Muscle layer of colon (tissue), 2 donors: ENCODE data around the gene SLFN12L.
"Not testable (repeated sequence)": the region's sequence is repeated elsewhere in the genome, so short reads cannot be mapped to it uniquely, and the experiment has no call there.

Experiments used
- H3K27ac ChIP-seq: one replicate; pipeline ENCODE4 v1.7.0; 2013; ENCODE audit warnings: low read depth, mild to moderate bottlenecking, low read length, moderate library complexity
- H3K27me3 ChIP-seq, 2 donors: one replicate each; pipeline ENCODE4 v1.7.0; 2013; ENCODE audit warnings: low read length in 2 of 2, mild to moderate bottlenecking in 2 of 2; ENCODE audit not compliant: insufficient read depth in 2 of 2, control insufficient read depth in 1 of 2
- H3K36me3 ChIP-seq: one replicate; pipeline ENCODE4 v1.7.0; 2013; ENCODE audit warnings: mild to moderate bottlenecking, low read length; ENCODE audit not compliant: insufficient read depth
- H3K4me1 ChIP-seq: one replicate; pipeline ENCODE4 v1.7.0; 2013; ENCODE audit warnings: mild to moderate bottlenecking, low read length; ENCODE audit not compliant: insufficient read depth
- H3K4me3 ChIP-seq, 2 donors: one replicate each; pipeline ENCODE4 v1.7.0; 2013; ENCODE audit warnings: low read length in 2 of 2, low read depth in 1 of 2, mild to moderate bottlenecking in 1 of 2, moderate library complexity in 1 of 2
- H3K9ac ChIP-seq: one replicate; pipeline ENCODE4 v1.7.0; 2013; ENCODE audit warnings: low read length
- H3K9me3 ChIP-seq: one replicate; pipeline ENCODE4 v1.7.0; 2013; ENCODE audit warnings: mild to moderate bottlenecking, low read length
- donor health status: abdominal sarcoma.
- donor health status: Adenocarcinoma of cecum.

Gene SLFN12L

GRCh38 chr17:35491417-35491816, 46.1 kb downstream of the SLFN12L start:
- Histone ChIP-seq H3K4me1 (peaks cover 26% of the 10 kb centered on the region), H3K4me3 (no peak overlapping the region), H3K27ac (no peak overlapping the region), H3K36me3 (no peaks in the 10 kb centered on the region), H3K27me3 (peaks cover 85 to 92% of the 10 kb centered on the region in 2 donors), H3K9ac (no peak overlapping the region), H3K9me3 (peaks cover 12% of the 10 kb centered on the region)

DNA sequence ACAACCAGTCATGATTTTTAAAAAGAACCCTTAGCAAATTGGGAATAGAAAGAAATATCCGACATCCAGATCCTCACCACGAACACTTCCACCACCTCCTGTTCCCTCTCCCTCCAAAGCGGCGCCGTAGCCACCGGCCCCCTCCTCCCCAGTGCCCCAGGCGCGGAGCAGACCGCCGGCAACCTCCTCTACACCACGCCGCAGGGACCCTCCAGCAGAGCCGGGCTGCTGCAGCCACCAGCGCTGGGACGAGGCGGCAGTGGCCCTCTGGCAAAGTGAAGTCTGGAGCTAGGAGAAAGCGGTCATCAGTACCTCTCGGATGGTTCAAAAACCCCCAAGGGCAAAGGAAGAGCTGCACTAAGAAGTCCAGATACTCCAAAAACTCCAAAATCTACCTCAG, 47.5 kb downstream of the SLFN12L start:
- Histone ChIP-seq H3K9ac (no peak overlapping the region), H3K4me1 (peaks cover 21% of the 10 kb centered on the region), H3K27me3 (peaks cover 71 to 78% of the 10 kb centered on the region in 2 donors), H3K4me3 (no peak overlapping the region), H3K36me3 (no peaks in the 10 kb centered on the region), H3K9me3 (peaks cover 12% of the 10 kb centered on the region), H3K27ac (no peak overlapping the region)

DNA sequence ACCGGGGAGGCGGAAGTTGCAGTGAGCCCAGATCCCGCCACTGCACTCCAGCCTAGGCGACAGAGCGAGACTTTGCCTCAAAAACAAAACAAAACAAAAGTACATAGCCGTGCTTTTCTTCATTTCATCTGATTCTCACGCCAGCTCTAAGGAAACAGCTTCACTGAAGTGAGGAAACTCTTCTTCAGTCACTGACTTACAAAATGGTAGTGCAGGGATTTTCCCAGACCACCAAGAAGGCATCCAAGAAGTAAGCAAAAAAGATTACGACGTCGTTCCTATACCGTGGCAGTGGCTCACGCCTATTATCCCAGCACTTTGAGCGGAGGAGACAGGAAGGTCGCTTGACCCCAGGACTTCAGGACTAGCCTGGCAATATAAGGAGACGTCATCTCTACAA, 48.5 kb downstream of the SLFN12L start:
- peaks cover 70 to 76% of the 10 kb centered on the region in 2 donors for H3K27me3 ChIP-seq
- no peak overlapping the region for H3K4me3 ChIP-seq
- H3K4me1 ChIP-seq: peaks cover 21% of the 10 kb centered on the region
- no peaks in the 10 kb centered on the region for H3K36me3 ChIP-seq
- peaks cover 12% of the 10 kb centered on the region for H3K9me3 ChIP-seq
- H3K9ac ChIP-seq: no peak overlapping the region
- no peak overlapping the region for H3K27ac ChIP-seq

GRCh38 chr17:35486920-35487732, 50.4 kb downstream of the SLFN12L start:
- Histone ChIP-seq H3K36me3 (no peaks in the 10 kb centered on the region), H3K9ac (peak overlapping the region; percentile 21), H3K4me3 (peak overlapping the region; percentile 58 to 68), H3K27me3 (peaks cover 52 to 61% of the 10 kb centered on the region in 2 donors), H3K4me1 (peaks cover 21% of the 10 kb centered on the region), H3K9me3 (peaks cover 12% of the 10 kb centered on the region), H3K27ac (no peak overlapping the region)

- Histone ChIP-seq H3K4me3 (no peak overlapping the region), H3K36me3 (no peaks in the 10 kb centered on the region), H3K4me1 (no peaks in the 10 kb centered on the region), H3K27ac (no peak overlapping the region), H3K9me3 (no peaks in the 10 kb centered on the region), H3K27me3 (peaks cover 0 to 9% of the 10 kb centered on the region in 2 donors), H3K9ac (no peak overlapping the region)
Measured at GRCh38 chr17:35479271-35479670, 58.2 kb downstream of the SLFN12L start.

GRCh38 chr17:35477248-35477647, 60.2 kb downstream of the SLFN12L start:
- no peaks in the 10 kb centered on the region for H3K9me3 ChIP-seq
- peaks cover 0 to 7% of the 10 kb centered on the region in 2 donors for H3K27me3 ChIP-seq
- no peak overlapping the region for H3K4me3 ChIP-seq
- H3K4me1 ChIP-seq: no peaks in the 10 kb centered on the region
- H3K9ac ChIP-seq: no peak overlapping the region
- no peak overlapping the region for H3K27ac ChIP-seq
- H3K36me3 ChIP-seq: no peaks in the 10 kb centered on the region

GRCh38 chr17:35476283-35476820, 61.1 kb downstream of the SLFN12L start:
- Histone ChIP-seq H3K36me3 (no peaks in the 10 kb centered on the region), H3K4me3 (no peak overlapping the region), H3K27ac (no peak overlapping the region), H3K9ac (no peak overlapping the region), H3K9me3 (no peaks in the 10 kb centered on the region), H3K27me3 (peaks cover 0 to 7% of the 10 kb centered on the region in 2 donors), H3K4me1 (no peaks in the 10 kb centered on the region)

DNA sequence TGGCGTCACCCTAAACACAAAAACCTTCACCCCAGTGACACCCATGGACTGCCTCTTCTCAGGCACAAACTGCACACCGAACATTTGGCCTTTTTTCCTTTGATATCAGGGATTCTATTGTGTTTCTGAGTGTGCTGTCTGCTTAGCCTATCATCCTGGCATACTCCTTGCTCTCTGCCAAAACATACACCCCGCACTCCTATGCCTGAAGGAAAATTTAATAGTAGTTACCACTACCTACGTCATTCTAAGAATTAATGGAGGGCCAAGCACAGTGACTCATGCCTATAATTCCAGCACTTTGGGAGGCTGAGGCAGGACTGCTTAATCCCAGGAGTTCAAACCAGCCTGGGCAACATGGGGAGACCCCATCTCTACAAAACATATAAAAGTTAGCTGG, 69.0 kb downstream of the SLFN12L start:
- Histone ChIP-seq H3K9ac (no peak overlapping the region), H3K36me3 (no peaks in the 10 kb centered on the region), H3K27me3 (peaks cover 1 to 4% of the 10 kb centered on the region in 2 donors), H3K9me3 (no peaks in the 10 kb centered on the region), H3K27ac (no peak overlapping the region), H3K4me3 (no peak overlapping the region), H3K4me1 (no peaks in the 10 kb centered on the region)

GRCh38 chr17:35467824-35468223, 69.7 kb downstream of the SLFN12L start:
- no peaks in the 10 kb centered on the region for H3K36me3 ChIP-seq
- H3K27me3 ChIP-seq: peaks cover 8 to 10% of the 10 kb centered on the region in 2 donors
- no peaks in the 10 kb centered on the region for H3K4me1 ChIP-seq
- H3K9ac ChIP-seq: no peak overlapping the region
- H3K9me3 ChIP-seq: no peaks in the 10 kb centered on the region
- H3K27ac ChIP-seq: no peak overlapping the region
- H3K4me3 ChIP-seq: no peak overlapping the region

GRCh38 chr17:35460354-35460851, 77.1 kb downstream of the SLFN12L start:
- Histone ChIP-seq H3K4me3 (no peak overlapping the region), H3K27me3 (peaks cover 17 to 30% of the 10 kb centered on the region in 2 donors), H3K9me3 (no peaks in the 10 kb centered on the region), H3K36me3 (no peaks in the 10 kb centered on the region), H3K27ac (no peak overlapping the region), H3K9ac (no peak overlapping the region), H3K4me1 (no peaks in the 10 kb centered on the region)

DNA sequence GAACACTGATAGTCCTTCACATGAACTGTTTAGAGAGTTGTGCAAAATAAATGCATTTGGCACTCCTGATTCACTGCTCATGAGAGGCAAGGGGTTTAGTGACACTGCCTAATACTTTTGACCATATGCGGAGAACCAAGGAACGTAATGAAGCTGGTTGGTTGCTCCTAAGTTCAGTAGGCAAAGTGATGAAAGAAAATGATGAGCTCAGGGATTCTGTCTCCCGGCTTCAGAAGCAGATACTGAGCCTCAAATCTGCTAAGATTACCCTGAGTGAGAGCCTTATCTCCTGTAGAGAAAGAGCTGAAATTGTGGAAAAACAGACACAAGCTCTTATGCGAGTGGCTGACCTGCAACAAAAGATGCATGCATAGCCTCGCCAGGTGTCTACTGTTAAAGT, 83.4 kb downstream of the SLFN12L start:
- not testable (repeated sequence) for H3K9ac ChIP-seq, H3K27ac ChIP-seq, H3K4me3 ChIP-seq, H3K9me3 ChIP-seq, H3K4me1 ChIP-seq, H3K27me3 ChIP-seq, H3K36me3 ChIP-seq
